Right lobe of liver (tissue), 4 donors: Measurements from ENCODE around the gene CDS1.

Experiments used
- CTCF ChIP-seq, 4 donors: fragments of 200-600 bp in 3 of 4; fragments of 450-650 bp in 1 of 4; IDR thresholded peaks; one replicate each; pipeline versions ENCODE4 v1.5.1 to v1.8.0; 2016 to 2022; ENCODE audit warnings: antibody characterized with exemption in 4 of 4, mild to moderate bottlenecking in 2 of 4
- POLR2A ChIP-seq: fragments of 450-650 bp; IDR thresholded peaks from one replicate; pipeline ENCODE4 v1.6.1; 2017; ENCODE audit warnings: antibody characterized with exemption, mild to moderate bottlenecking
- donor health status: DM: no; HTN: no; CAD: no.
- donor health status: DM: no; HTN: no; CAD: no.
- donor health status: DM: no; HTN: yes; CAD: no.

GRCh38 chr4:84614891-84615290 is 32.0 kb downstream of the CDS1 start:
- no peak for TF ChIP-seq CTCF (IDR thresholded peaks at IDR 0.05)
- TF ChIP-seq POLR2A: no peak
